GM19455 (cell line): Measurements from ENCODE around the gene PTTG1.
"Not testable (repeated sequence)": the region's sequence is repeated elsewhere in the genome, so short reads cannot be mapped to it uniquely, and the experiment has no call there.

ENCODE experiments used
- ATAC-seq: cut with Tn5 transposase; IDR thresholded peaks from one replicate; pipeline ENCODE4 v1.9.1; 2021; ENCODE audit not compliant: unreplicated experiment

The PTTG1 gene

GRCh38 chr5:160420331-160420610 is 1.4 kb upstream of the PTTG1 start:
- ATAC-seq: no peak

GRCh38 chr5:160423099-160423498 is 1.4 kb downstream of the PTTG1 start:
- no peak for ATAC-seq

GRCh38 chr5:160427607-160428006 is 6.0 kb downstream of the PTTG1 start:
- no peak for ATAC-seq

- ATAC-seq: no peak
Observed at GRCh38 chr5:160432196-160432595, 10.5 kb downstream of the PTTG1 start.

GRCh38 chr5:160432787-160433186 is 11.1 kb downstream of the PTTG1 start:
- no peak for ATAC-seq

GRCh38 chr5:160434022-160434531 is 12.4 kb downstream of the PTTG1 start:
- ATAC-seq: peak; percentile 83

- ATAC-seq: no peak
Observed at GRCh38 chr5:160435532-160435931, 13.9 kb downstream of the PTTG1 start.

- ATAC-seq: no peak
Observed at GRCh38 chr5:160436017-160436416, 14.4 kb downstream of the PTTG1 start.

GRCh38 chr5:160436661-160437060 is 15.0 kb downstream of the PTTG1 start:
- ATAC-seq: not testable (repeated sequence)

GRCh38 chr5:160437271-160437670 is 15.6 kb downstream of the PTTG1 start:
- no peak for ATAC-seq

GRCh38 chr5:160438316-160439204 is 16.9 kb downstream of the PTTG1 start:
- peak; percentile 46 for ATAC-seq

GRCh38 chr5:160439205-160439600 is 17.5 kb downstream of the PTTG1 start:
- ATAC-seq: peak; percentile 75

- no peak for ATAC-seq
Observed at GRCh38 chr5:160441311-160441781, 19.7 kb downstream of the PTTG1 start.

- no peak for ATAC-seq
Observed at GRCh38 chr5:160442824-160443431, 21.3 kb downstream of the PTTG1 start.

- ATAC-seq: no peak
Observed at GRCh38 chr5:160444407-160444806, 22.8 kb downstream of the PTTG1 start.

GRCh38 chr5:160445132-160445531 is 23.5 kb downstream of the PTTG1 start:
- no peak for ATAC-seq

- ATAC-seq: no peak
Observed at GRCh38 chr5:160445751-160446150, 24.1 kb downstream of the PTTG1 start.

- ATAC-seq: no peak
Observed at GRCh38 chr5:160448886-160449285, 27.2 kb downstream of the PTTG1 start.

- no peak for ATAC-seq
Observed at GRCh38 chr5:160449458-160449857, 27.8 kb downstream of the PTTG1 start.

- ATAC-seq: peak; percentile 54
Observed at GRCh38 chr5:160450164-160450932, 28.7 kb downstream of the PTTG1 start.

GRCh38 chr5:160451281-160451680 is 29.6 kb downstream of the PTTG1 start:
- ATAC-seq: no peak

GRCh38 chr5:160452036-160452435 is 30.4 kb downstream of the PTTG1 start:
- ATAC-seq: no peak
